Activated CD4-positive, CD25-positive, alpha-beta regulatory T cell treated with anti-CD3 and anti-CD28 coated beads, Interleukin-2, amount 50 U/mL, for 72 hours (primary cell): ENCODE measurements around the gene PBX3.

Experiments used
- DNase-seq: peaks from one replicate; pipeline ENCODE4 v3.0.0; 2021

PBX3 gene

DNA sequence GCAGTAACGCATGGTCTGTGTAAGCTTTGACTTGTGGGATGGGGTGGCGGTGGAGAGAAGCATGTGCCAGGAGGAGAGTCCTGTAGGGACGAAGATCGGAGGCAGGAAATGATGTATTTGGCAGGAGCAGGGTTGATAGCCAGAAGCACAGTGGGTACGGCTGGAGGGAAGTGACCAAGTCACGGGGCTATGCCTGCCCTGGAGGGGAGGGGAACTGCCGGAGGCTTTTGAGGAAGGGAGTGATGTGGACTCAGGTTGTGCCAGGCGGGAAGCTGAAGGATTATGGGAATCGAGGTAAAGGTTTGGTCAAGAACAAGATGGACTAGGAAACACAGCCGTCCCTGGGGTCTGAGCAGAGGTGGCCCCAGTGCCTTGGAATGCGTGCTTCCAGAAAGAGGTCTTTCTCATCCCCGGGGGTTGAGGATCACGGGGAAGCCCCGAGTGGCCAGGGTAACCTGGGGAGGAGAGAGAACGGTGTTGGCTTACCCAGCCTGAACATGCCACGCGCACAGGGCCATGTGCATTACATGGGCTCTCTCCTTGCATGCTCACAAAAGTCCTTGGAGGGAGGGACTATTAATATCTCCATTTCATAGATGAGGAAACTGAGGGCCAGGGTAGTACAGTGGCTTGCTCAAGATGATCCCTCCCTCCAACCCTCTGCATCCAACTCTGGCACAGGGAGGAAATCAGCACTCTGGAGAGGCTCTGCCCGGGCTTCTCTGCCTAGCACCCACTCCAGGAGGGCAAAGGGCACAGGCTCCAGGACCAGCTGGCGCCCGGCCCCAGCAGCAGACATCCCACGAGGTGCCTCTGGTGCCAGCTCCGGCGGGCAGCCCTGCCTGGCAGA lies 253.8 kb downstream of the PBX3 start:
- DNase-seq = no peak

DNA sequence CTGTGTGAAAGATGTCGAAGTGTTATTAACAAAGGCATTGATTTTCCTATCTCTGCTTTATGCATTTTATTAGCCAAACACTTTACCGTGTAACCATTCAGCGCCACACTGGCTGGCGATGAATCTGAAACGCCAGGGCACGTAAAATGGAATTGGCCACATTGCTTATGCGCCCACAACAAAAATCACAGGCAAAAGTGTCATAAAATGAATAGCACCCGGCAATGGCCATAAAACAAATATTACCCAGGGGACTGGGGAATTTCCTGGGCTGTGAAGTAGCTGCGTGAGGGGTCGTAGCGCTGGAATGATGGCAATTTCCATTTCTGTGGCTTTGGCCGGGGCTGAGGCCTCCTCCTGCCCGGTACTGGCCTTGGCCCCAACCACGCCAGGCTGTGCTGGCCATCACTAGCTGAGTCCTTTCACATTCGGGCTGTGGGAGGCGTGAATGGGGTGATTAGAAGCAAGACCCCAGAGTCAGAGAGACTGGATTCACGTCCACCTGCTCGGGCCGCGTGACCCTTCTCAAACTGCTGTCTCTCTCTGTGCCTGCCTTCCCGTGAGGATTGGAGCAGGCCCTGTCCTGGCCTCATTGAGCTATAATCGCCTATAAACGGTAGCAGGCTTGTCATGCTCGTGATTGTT lies 254.5 kb downstream of the PBX3 start:
- DNase-seq = no peak

DNA sequence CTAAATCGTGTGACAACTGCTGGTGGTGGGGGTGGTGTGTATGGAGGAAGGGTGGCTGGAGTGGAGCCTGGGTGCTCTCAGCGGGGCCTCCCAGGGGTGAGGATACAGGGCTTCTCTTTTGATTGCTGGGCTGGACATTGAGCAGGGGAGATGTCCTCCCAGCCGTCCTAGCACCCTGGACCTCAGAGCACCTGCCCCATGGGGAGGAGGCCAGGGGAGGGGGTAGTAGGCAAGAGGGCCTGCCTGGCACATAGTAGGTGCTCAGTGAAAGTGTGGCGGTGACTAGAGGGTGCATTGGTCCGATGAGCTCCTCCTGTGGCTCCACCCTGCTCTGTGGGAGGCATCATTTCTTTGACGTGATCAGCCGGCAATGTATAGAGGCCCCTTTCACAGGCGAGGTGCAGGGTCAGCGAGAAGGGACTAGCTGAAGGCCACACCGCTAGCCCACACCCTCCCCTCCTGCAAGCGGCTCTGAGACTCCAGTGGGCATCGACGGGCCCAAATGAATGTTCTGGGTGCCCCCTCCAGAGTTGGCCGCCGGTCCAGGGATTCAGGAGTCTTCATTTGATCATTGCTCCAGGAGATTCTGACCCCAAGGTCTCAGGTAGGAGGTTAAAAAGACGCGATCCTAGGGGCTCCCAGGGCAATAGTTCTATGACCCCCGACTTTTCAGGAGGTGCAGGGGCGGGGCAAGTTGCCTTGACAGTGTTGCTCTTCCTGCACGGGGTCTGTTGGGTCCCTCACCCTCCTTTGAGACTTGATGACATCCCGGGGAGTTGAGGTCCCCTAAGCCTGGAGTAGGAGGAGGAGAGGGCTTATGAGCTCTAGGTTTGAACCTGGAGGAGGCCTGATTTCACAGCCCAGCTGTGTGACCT lies 255.5 kb downstream of the PBX3 start:
- DNase-seq = no peak

DNA sequence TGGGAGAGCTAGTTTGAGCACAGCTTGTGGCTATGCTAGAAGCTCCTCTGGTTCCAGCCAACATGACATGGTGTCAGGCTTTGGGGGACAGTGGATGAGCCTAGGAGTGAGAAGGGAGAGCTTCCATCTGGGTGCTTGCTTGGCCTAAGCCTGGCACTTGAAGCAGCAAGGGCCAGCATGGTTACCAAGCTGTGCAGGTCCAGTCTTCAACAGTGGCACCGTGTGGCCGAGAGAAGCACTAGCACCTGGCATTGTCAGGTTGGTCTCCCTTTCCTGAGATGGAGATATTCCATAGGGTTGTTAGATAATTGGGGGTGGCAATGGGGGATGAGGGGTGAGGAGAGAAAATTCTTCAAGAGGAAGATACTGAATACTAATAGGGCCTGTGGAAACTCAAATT lies 261.9 kb downstream of the PBX3 start:
- DNase-seq = no peak

DNA sequence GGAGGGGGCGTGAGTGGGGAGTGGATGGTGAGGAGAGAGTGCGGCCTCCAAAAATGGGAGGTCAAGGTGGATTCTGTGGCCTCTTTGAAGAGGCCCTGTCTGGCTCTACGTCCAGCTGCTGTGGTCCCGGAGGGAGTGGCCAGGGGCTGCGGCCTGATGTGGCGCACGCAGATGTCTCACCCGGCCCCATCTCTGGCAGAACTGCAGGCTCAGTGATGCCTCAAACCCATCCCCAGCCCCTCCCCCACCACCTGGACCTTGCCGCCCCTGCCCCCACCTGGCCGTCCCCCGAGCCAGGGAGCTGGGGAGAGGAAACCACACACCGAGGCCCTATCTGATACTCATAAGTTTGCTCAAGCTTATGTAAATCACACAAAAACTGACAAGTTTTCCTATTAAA lies 267.6 kb downstream of the PBX3 start:
- DNase-seq = no peak

DNA sequence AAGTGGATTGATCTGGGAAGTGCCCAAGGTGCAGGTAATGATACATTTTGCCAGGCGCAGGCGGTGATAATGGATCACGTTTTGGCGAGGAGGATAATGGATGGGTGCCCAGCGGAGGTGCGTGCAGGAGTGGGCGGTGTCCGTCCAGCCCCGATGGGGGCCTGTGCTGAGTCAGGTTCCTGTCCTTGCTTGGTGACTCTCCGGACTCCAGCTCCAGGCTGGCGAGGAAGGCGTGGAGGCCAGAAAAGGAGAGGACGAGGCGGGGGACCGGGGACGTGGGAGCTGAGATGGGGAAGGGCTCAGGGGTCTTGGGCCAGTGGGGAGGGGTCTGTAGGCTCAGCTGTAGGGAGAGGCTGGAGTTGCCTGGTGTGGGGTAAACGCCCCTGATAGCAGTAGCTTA lies 268.3 kb downstream of the PBX3 start:
- DNase-seq = no peak

DNA sequence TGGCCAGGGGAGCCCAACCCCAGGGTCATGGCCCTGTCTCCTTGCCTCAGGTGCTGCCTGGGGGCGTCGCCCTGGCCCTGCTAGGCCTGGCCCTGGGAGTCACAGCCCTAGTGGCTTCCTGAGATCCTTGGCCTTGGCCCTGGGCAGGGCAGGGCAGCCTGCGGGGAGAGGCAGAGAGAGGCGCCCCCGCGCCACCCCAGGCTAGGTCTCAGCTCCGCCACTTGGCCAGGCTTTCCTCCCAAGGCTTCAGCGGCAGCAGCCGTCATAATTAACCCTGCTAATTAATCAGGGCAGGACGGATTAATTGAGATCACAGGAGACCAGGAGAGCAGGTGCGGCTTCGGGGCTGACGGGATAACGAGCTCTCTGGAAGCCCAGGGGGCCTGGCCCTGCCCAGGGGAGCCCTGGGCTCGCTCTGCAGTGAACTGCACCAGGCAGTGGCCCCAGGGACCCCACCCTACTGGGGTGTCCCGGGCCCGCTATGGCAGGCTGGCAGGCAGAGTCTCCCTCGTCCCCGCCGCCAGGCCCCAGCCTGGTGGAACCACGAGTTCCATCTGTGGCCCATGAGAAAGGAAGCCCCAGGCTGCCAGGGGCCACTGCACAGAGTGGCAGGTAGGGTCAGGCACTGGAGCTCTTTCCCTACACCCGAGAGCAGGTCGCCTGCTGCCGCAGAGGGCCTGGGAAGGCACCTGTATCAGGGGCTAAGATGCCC lies 269.6 kb downstream of the PBX3 start:
- no peak for DNase-seq
